CD4-positive, CD25-positive, alpha-beta regulatory T cell (primary cell): Measurements from ENCODE around the gene CADM2. TPM values are rescaled to one million over a fixed set of nuclear protein-coding genes. Genes with fewer than 3 reads are reported as not detected.

ENCODE experiments used
- ATAC-seq, 2 donors: fragments of 150-1000 bp; cut with Tn5 transposase; one replicate each; pipeline ENCODE4 v1.10.0; 2021; ENCODE audit warnings: low read depth in 2 of 2, moderate number of reproducible peaks in 2 of 2, moderate library complexity in 1 of 2
- DNase-seq, 3 donors: peaks; one replicate each; pipeline versions ENCODE4 v3.0.0 to v3.0.0-alpha.2; 2012 to 2022; ENCODE audit warnings: mixed read lengths in 1 of 3
- H3K27ac ChIP-seq: one replicate; pipeline ENCODE4 v1.7.0; 2013; ENCODE audit warnings: mild to moderate bottlenecking, low read length; ENCODE audit not compliant: insufficient read depth, poor library complexity, severe bottlenecking
- H3K27me3 ChIP-seq: one replicate; pipeline ENCODE4 v1.7.0; 2013; ENCODE audit warnings: low read length; ENCODE audit not compliant: control insufficient read depth, insufficient read depth
- H3K36me3 ChIP-seq: one replicate; pipeline ENCODE4 v1.7.0; 2013; ENCODE audit warnings: mild to moderate bottlenecking, low read length, moderate library complexity; ENCODE audit not compliant: control insufficient read depth, insufficient read depth
- H3K4me1 ChIP-seq: 2 replicates; pipeline ENCODE4 v1.7.0; 2013; ENCODE audit warnings: mild to moderate bottlenecking, low read length; ENCODE audit not compliant: insufficient read depth, control insufficient read depth, poor library complexity, severe bottlenecking
- H3K4me3 ChIP-seq: one replicate; pipeline ENCODE4 v1.7.0; 2013; ENCODE audit warnings: low read depth, mild to moderate bottlenecking, low read length, moderate library complexity
- H3K9me3 ChIP-seq, 2 experiments: 1 replicate in 1 of 2; 2 replicates in 1 of 2; pipeline ENCODE4 v1.7.0; 2013; ENCODE audit warnings: low read length in 2 of 2, mild to moderate bottlenecking in 1 of 2, moderate library complexity in 1 of 2; ENCODE audit not compliant: control insufficient read depth in 2 of 2
- H3K27ac Mint-ChIP-seq, 3 donors: one replicate each; pipeline ENCODE4 v1.8.0; 2020 to 2022; ENCODE audit warnings: mild to moderate bottlenecking in 3 of 3, mixed read lengths in 3 of 3, moderate library complexity in 2 of 3
- H3K27me3 Mint-ChIP-seq: one replicate; pipeline ENCODE4 v1.8.0; 2022; ENCODE audit warnings: mild to moderate bottlenecking, mixed read lengths
- H3K36me3 Mint-ChIP-seq: one replicate; pipeline ENCODE4 v1.8.0; 2020; ENCODE audit warnings: mixed read lengths
- H3K4me1 Mint-ChIP-seq, 4 donors: one replicate each; pipeline ENCODE4 v1.8.0; 2020 to 2022; ENCODE audit warnings: mixed read lengths in 4 of 4, mild to moderate bottlenecking in 1 of 4
- H3K4me3 Mint-ChIP-seq, 4 donors: one replicate each; pipeline ENCODE4 v1.8.0; 2020 to 2022; ENCODE audit warnings: mild to moderate bottlenecking in 4 of 4, mixed read lengths in 4 of 4, moderate library complexity in 3 of 4
- H3K9me3 Mint-ChIP-seq, 7 donors: one replicate each; pipeline ENCODE4 v1.8.0; 2020 to 2022; ENCODE audit warnings: mixed read lengths in 7 of 7, mild to moderate bottlenecking in 3 of 7, moderate library complexity in 2 of 7
- polyA plus RNA-seq, 4 donors: library from polyadenylated mRNA; unstranded; fragments of 300-500 nt; fragmentation: Illumina TruSeq; gene quantifications; one replicate each; pipeline ENCODE4 v1.2.3, GENCODE V29; 2021
- total RNA-seq: library from RNA; stranded (reverse); gene quantifications from one replicate; pipeline ENCODE4 v1.2.3, GENCODE V29; 2022

Gene CADM2
- total and polyA plus RNA-seq, 5 donors from 2014 or later = not detected

GRCh38 chr3:85867072-85867471 lies 908.3 kb downstream of the CADM2 start:
- Mint-ChIP-seq H3K27me3 (no peaks in the 10 kb centered on the region), H3K36me3 (no peaks in the 10 kb centered on the region), H3K27ac (no peak overlapping the region), H3K9me3 (peaks cover 0 to 25% (median 8%) of the 10 kb centered on the region in 7 donors), H3K4me1 (no peaks in the 10 kb centered on the region), H3K4me3 (no peak overlapping the region)
- Histone ChIP-seq H3K9me3 (no peaks in the 10 kb centered on the region), H3K4me3 (no peak overlapping the region), H3K4me1 (no peaks in the 10 kb centered on the region), H3K27me3 (no peaks in the 10 kb centered on the region), H3K27ac (no peak overlapping the region), H3K36me3 (no peaks in the 10 kb centered on the region)
- DNase-seq (no peak), ATAC-seq (no peak)

GRCh38 chr3:85875589-85875988 lies 916.8 kb downstream of the CADM2 start:
- no peak for ATAC-seq
- Mint-ChIP-seq H3K4me1 (no peaks in the 10 kb centered on the region), H3K36me3 (no peaks in the 10 kb centered on the region), H3K27ac (no peak overlapping the region), H3K27me3 (no peaks in the 10 kb centered on the region), H3K4me3 (no peak overlapping the region), H3K9me3 (peaks cover 0 to 14% (median 4%) of the 10 kb centered on the region in 7 donors)
- H3K27me3 ChIP-seq = no peaks in the 10 kb centered on the region
- H3K4me3 ChIP-seq = no peak overlapping the region
- H3K4me1 ChIP-seq = no peaks in the 10 kb centered on the region
- DNase-seq = no peak
- no peaks in the 10 kb centered on the region for H3K36me3 ChIP-seq
- H3K27ac ChIP-seq = no peak overlapping the region
- peaks cover 0 to 2% of the 10 kb centered on the region in 2 experiments for H3K9me3 ChIP-seq

- no peaks in the 10 kb centered on the region for H3K36me3 ChIP-seq
- no peak overlapping the region for H3K27ac Mint-ChIP-seq
- no peaks in the 10 kb centered on the region for H3K27me3 ChIP-seq
- H3K4me1 ChIP-seq = no peaks in the 10 kb centered on the region
- H3K9me3 Mint-ChIP-seq = peaks cover 2 to 12% (median 5%) of the 10 kb centered on the region in 7 donors
- no peaks in the 10 kb centered on the region for H3K27me3 Mint-ChIP-seq
- ATAC-seq (no peak), DNase-seq (no peak)
- no peaks in the 10 kb centered on the region for H3K36me3 Mint-ChIP-seq
- H3K9me3 ChIP-seq = peaks cover 2 to 4% of the 10 kb centered on the region in 2 experiments
- no peaks in the 10 kb centered on the region for H3K4me1 Mint-ChIP-seq
- H3K4me3 Mint-ChIP-seq = no peak overlapping the region
- no peak overlapping the region for H3K27ac ChIP-seq
- H3K4me3 ChIP-seq = no peak overlapping the region
Observed at GRCh38 chr3:85877631-85878030, 918.8 kb downstream of the CADM2 start.

GRCh38 chr3:85881833-85882393 lies 923.1 kb downstream of the CADM2 start:
- Mint-ChIP-seq H3K27ac (no peak overlapping the region), H3K4me3 (no peak overlapping the region), H3K27me3 (no peaks in the 10 kb centered on the region), H3K9me3 (peaks cover 2 to 12% (median 3%) of the 10 kb centered on the region in 7 donors), H3K36me3 (no peaks in the 10 kb centered on the region), H3K4me1 (no peaks in the 10 kb centered on the region)
- H3K4me3 ChIP-seq = no peak overlapping the region
- no peaks in the 10 kb centered on the region for H3K27me3 ChIP-seq
- DNase-seq (no peak), ATAC-seq (no peak)
- peaks cover 0 to 5% of the 10 kb centered on the region in 2 experiments for H3K9me3 ChIP-seq
- H3K4me1 ChIP-seq = no peaks in the 10 kb centered on the region
- no peaks in the 10 kb centered on the region for H3K36me3 ChIP-seq
- no peak overlapping the region for H3K27ac ChIP-seq

GRCh38 chr3:85890043-85890555 lies 931.3 kb downstream of the CADM2 start:
- DNase-seq (no peak), ATAC-seq (no peak)
- Mint-ChIP-seq H3K27me3 (no peaks in the 10 kb centered on the region), H3K4me3 (no peak overlapping the region), H3K9me3 (peaks cover 0 to 22% (median 11%) of the 10 kb centered on the region in 7 donors), H3K36me3 (no peaks in the 10 kb centered on the region), H3K4me1 (no peaks in the 10 kb centered on the region), H3K27ac (no peak overlapping the region)
- H3K4me1 ChIP-seq = no peaks in the 10 kb centered on the region
- no peaks in the 10 kb centered on the region for H3K36me3 ChIP-seq
- H3K9me3 ChIP-seq = peaks cover 7% of the 10 kb centered on the region in 2 experiments
- H3K4me3 ChIP-seq = no peak overlapping the region
- no peak overlapping the region for H3K27ac ChIP-seq
- H3K27me3 ChIP-seq = no peaks in the 10 kb centered on the region

- Histone ChIP-seq H3K4me3 (no peak overlapping the region), H3K27ac (no peak overlapping the region), H3K9me3 (peaks cover 0 to 8% of the 10 kb centered on the region in 2 experiments), H3K4me1 (no peaks in the 10 kb centered on the region), H3K27me3 (no peaks in the 10 kb centered on the region), H3K36me3 (no peaks in the 10 kb centered on the region)
- H3K4me3 Mint-ChIP-seq = no peak overlapping the region
- peaks cover 0 to 11% (median 3%) of the 10 kb centered on the region in 7 donors for H3K9me3 Mint-ChIP-seq
- no peaks in the 10 kb centered on the region for H3K27me3 Mint-ChIP-seq
- no peak overlapping the region for H3K27ac Mint-ChIP-seq
- no peak for ATAC-seq
- H3K36me3 Mint-ChIP-seq = no peaks in the 10 kb centered on the region
- H3K4me1 Mint-ChIP-seq = peaks cover 0 to 5% (median 0%) of the 10 kb centered on the region in 4 donors
- DNase-seq = no peak
Observed at GRCh38 chr3:85903434-85903833, 944.6 kb downstream of the CADM2 start.

GRCh38 chr3:85912980-85913379 lies 954.2 kb downstream of the CADM2 start:
- ATAC-seq (no peak), DNase-seq (no peak)
- Histone ChIP-seq H3K4me3 (no peak overlapping the region), H3K27me3 (no peaks in the 10 kb centered on the region), H3K27ac (no peak overlapping the region), H3K36me3 (no peaks in the 10 kb centered on the region), H3K4me1 (no peaks in the 10 kb centered on the region), H3K9me3 (no peaks in the 10 kb centered on the region)
- Mint-ChIP-seq H3K4me3 (no peak overlapping the region), H3K4me1 (no peaks in the 10 kb centered on the region), H3K27me3 (no peaks in the 10 kb centered on the region), H3K9me3 (peaks cover 4 to 17% (median 10%) of the 10 kb centered on the region in 7 donors), H3K36me3 (no peaks in the 10 kb centered on the region), H3K27ac (no peak overlapping the region)

- no peaks in the 10 kb centered on the region for H3K27me3 ChIP-seq
- no peaks in the 10 kb centered on the region for H3K36me3 ChIP-seq
- H3K9me3 Mint-ChIP-seq = peaks cover 2 to 15% (median 4%) of the 10 kb centered on the region in 7 donors
- no peak overlapping the region for H3K4me3 Mint-ChIP-seq
- no peak overlapping the region for H3K27ac ChIP-seq
- no peaks in the 10 kb centered on the region for H3K4me1 Mint-ChIP-seq
- no peaks in the 10 kb centered on the region for H3K4me1 ChIP-seq
- no peak for DNase-seq
- no peak for ATAC-seq
- H3K27me3 Mint-ChIP-seq = no peaks in the 10 kb centered on the region
- H3K27ac Mint-ChIP-seq = no peak overlapping the region
- no peak overlapping the region for H3K4me3 ChIP-seq
- H3K9me3 ChIP-seq = no peaks in the 10 kb centered on the region
- no peaks in the 10 kb centered on the region for H3K36me3 Mint-ChIP-seq
Observed at GRCh38 chr3:85922374-85922773, 963.6 kb downstream of the CADM2 start.
